Esophagus muscularis mucosa (tissue), 3 donors: ENCODE measurements around the gene PTPRN2.

Experiments
- CTCF ChIP-seq, 3 experiments: fragments of 200-600 bp in 2 of 3; fragments of 450-650 bp in 1 of 3; sonication (generic) in 2 of 3; IDR thresholded peaks; one replicate each; pipeline ENCODE4 v1.5.1; 2017 to 2019; ENCODE audit warnings: antibody characterized with exemption in 3 of 3, mild to moderate bottlenecking in 2 of 3, moderate library complexity in 1 of 3
- POLR2A ChIP-seq: fragments of 450-650 bp; IDR thresholded peaks from one replicate; pipeline ENCODE4 v1.6.1; 2017; ENCODE audit warnings: antibody characterized with exemption, moderate library complexity, mild to moderate bottlenecking, low read depth
- POLR2AphosphoS5 ChIP-seq, 2 donors: sonication (generic); formaldehyde crosslinking; IDR thresholded peaks; one replicate each; pipeline ENCODE4 v1.6.1; 2017; ENCODE audit warnings: antibody characterized with exemption in 2 of 2

- TF ChIP-seq POLR2A (no peak), CTCF (IDR thresholded peaks at IDR 0.05) (no peak), POLR2AphosphoS5 (IDR thresholded peaks at IDR 0.05) (no peak)
Measured at GRCh38 chr7:158461824-158462223, 125.8 kb downstream of the PTPRN2 start.
